ENCODE results near the gene VSIR. TPM values are rescaled to one million over a fixed set of nuclear protein-coding genes. Genes with fewer than 3 reads are reported as not detected.
A peak's percentile ranks its signal among the peaks of the same experiment; 100 is the strongest.

Gene VSIR
- total and polyA plus RNA-seq, 3 experiments from 2014 or later: 59.6 to 349 (median 61.4) TPM

DNA sequence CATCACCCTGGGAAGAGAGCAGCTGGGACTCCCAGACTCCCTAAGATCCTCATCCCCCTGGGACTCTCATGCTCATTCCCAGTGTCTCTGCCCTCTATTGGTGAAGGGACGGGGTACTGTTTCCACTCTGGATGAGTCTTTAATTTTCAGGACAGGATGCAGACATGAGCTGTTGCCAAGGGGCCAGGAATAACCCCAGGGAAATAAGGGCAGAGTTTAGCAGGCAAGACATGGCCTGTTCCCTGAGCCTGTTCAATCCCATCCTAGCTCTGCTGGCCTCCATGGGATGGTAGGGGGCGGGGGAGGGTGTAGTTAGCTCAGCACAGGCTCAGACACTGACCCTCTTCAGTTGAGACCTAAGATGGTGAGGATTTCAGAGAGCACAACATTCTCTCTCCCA, 67.7 kb downstream of the VSIR start:
- Histone ChIP-seq H3K36me3 (ENCODE audit: insufficient read depth, low read length) (no peaks in the 10 kb centered on the region), H3K27me3 (ENCODE audit: insufficient read depth, low read length, poor library complexity, severe bottlenecking) (no peaks in the 10 kb centered on the region), H3K4me1 (ENCODE audit: insufficient read depth, low read length) (peaks cover 16% of the 10 kb centered on the region), H3K4me3 (ENCODE audit: low read length) (no peak overlapping the region), H3K9me3 (ENCODE audit: low read length) (no peaks in the 10 kb centered on the region), H3K27ac (ENCODE audit: low read depth, low read length) (no peak overlapping the region)
- Mint-ChIP-seq H3K27me3 (no peaks in the 10 kb centered on the region), H3K9me3 (no peaks in the 10 kb centered on the region), H3K36me3 (no peaks in the 10 kb centered on the region), H3K4me3 (no peak overlapping the region), H3K4me1 (peaks cover 20 to 29% (median 21%) of the 10 kb centered on the region in 3 donors), H3K27ac (peak overlapping the region in 1 of 8 donors; percentile 33)
- no peak for DNase-seq
- ChIA-PET POLR2A (no interaction called here), CTCF (interaction anchor here (1.0 to 11.1 kb wide), 8 partner anchors 9 to 390 kb away, joined by 3 to 160 read pairs (median 12); partner anchors contain the start of gene VSIR)

DNA sequence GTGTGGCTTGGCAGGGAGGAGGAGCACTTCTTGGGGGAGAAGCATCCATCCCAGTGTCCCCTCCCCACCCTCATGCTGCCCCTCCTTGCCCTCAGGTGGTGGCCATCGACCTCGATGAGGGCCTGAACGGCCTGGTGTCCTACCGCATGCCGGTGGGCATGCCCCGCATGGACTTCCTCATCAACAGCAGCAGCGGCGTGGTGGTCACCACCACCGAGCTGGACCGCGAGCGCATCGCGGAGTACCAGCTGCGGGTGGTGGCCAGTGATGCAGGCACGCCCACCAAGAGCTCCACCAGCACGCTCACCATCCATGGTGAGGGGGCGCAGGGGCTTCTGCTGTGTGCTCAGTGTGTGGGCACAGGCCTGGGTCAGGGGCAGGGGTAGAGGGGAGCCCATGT, 68.5 kb downstream of the VSIR start:
- Histone ChIP-seq H3K36me3 (ENCODE audit: insufficient read depth, low read length) (no peaks in the 10 kb centered on the region), H3K27me3 (ENCODE audit: insufficient read depth, low read length, poor library complexity, severe bottlenecking) (no peaks in the 10 kb centered on the region), H3K4me1 (ENCODE audit: insufficient read depth, low read length) (peaks cover 16% of the 10 kb centered on the region), H3K27ac (ENCODE audit: low read depth, low read length) (no peak overlapping the region), H3K4me3 (ENCODE audit: low read length) (no peak overlapping the region), H3K9me3 (ENCODE audit: low read length) (no peaks in the 10 kb centered on the region)
- POLR2A ChIA-PET: no interaction called here
- Mint-ChIP-seq H3K4me3 (no peak overlapping the region), H3K4me1 (peaks cover 20 to 24% (median 20%) of the 10 kb centered on the region in 3 donors), H3K9me3 (no peaks in the 10 kb centered on the region), H3K27ac (no peak overlapping the region), H3K27me3 (no peaks in the 10 kb centered on the region), H3K36me3 (no peaks in the 10 kb centered on the region)
- DNase-seq: no peak
- CTCF ChIA-PET: interaction anchor here (1.6 to 11.1 kb wide), 5 partner anchors 9 to 390 kb away, joined by 3 to 160 read pairs (median 50); partner anchors contain the start of gene VSIR

DNA sequence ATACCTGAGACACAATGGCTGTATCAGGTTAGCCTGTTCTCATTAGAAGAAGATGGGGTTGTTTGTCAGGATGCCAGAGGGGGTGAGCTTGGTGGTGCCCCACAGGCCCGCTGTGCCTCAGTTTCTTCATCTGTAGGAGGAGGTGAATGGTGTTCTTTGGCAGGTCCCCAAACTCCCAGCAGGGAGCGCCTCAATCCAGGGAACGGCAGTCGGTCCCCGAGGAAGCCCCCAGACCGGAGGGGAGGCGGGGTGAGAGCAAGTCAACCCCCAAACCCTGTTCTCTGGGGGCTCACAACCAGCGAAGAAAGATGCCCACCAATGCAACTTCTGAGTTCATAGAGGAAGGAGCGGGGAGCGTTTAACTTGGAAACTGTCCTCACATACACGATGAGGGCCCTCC, 69.7 kb downstream of the VSIR start:
- ChIA-PET POLR2A (no interaction called here), CTCF (interaction anchor here (1.1 to 3.7 kb wide), 2 partner anchors 70 to 73 kb away, joined by 3 to 12 read pairs; partner anchors contain the start of gene VSIR)
- H3K4me3 Mint-ChIP-seq: peak overlapping the region in 1 of 7 donors; percentile 5
- peaks cover 21% of the 10 kb centered on the region for H3K4me1 ChIP-seq (ENCODE audit: insufficient read depth, low read length)
- DNase-seq: no peak
- no peaks in the 10 kb centered on the region for H3K27me3 Mint-ChIP-seq
- no peaks in the 10 kb centered on the region for H3K36me3 ChIP-seq (ENCODE audit: insufficient read depth, low read length)
- no peak overlapping the region for H3K27ac ChIP-seq (ENCODE audit: low read depth, low read length)
- no peaks in the 10 kb centered on the region for H3K9me3 ChIP-seq (ENCODE audit: low read length)
- peaks cover 23 to 26% (median 25%) of the 10 kb centered on the region in 3 donors for H3K4me1 Mint-ChIP-seq
- H3K27me3 ChIP-seq (ENCODE audit: insufficient read depth, low read length, poor library complexity, severe bottlenecking): no peaks in the 10 kb centered on the region
- peak overlapping the region in 1 of 8 donors; percentile 77 for H3K27ac Mint-ChIP-seq
- no peaks in the 10 kb centered on the region for H3K36me3 Mint-ChIP-seq
- H3K9me3 Mint-ChIP-seq: no peaks in the 10 kb centered on the region
- no peak overlapping the region for H3K4me3 ChIP-seq (ENCODE audit: low read length)

DNA sequence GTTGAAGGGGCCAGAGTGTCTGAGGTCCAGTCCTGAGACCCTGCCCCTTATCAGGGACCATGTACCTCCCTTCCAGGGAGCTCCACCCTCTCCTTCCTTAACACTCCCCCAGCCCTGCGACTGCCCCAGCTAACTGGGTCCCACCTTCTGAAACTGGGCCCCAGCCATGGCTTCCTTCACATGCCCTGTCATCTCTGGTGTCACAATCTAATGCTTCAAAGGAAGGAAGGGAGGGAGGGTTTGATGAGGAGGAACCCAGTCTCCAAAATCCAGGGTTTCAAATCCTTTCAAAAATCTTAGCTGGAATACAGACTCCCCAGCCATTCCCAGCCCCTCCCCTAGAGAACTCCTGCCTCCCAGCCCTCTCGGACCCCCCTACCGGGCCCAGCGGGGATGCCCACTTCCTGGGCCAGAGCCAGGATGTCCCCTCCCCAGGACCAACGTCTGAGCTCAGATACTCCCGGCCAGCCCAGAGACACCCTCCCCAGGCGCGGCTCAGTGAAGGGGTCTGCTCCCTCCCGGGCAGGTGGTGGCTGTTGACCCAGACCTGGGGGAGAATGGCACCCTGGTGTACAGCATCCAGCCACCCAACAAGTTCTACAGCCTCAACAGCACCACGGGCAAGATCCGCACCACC, 71.7 kb downstream of the VSIR start:
- Histone ChIP-seq H3K27me3 (ENCODE audit: insufficient read depth, low read length, poor library complexity, severe bottlenecking) (no peaks in the 10 kb centered on the region), H3K27ac (ENCODE audit: low read depth, low read length) (no peak overlapping the region), H3K4me3 (ENCODE audit: low read length) (no peak overlapping the region), H3K4me1 (ENCODE audit: insufficient read depth, low read length) (peaks cover 28% of the 10 kb centered on the region), H3K36me3 (ENCODE audit: insufficient read depth, low read length) (no peaks in the 10 kb centered on the region), H3K9me3 (ENCODE audit: low read length) (no peaks in the 10 kb centered on the region)
- DNase-seq: no peak
- Mint-ChIP-seq H3K4me1 (peaks cover 29 to 32% (median 31%) of the 10 kb centered on the region in 3 donors), H3K27ac (peak overlapping the region in 1 of 8 donors; percentile 74), H3K4me3 (no peak overlapping the region), H3K27me3 (no peaks in the 10 kb centered on the region), H3K9me3 (no peaks in the 10 kb centered on the region), H3K36me3 (no peaks in the 10 kb centered on the region)
- ChIA-PET CTCF (interaction anchor here (0.8 to 3.7 kb wide), 5 partner anchors 11 to 72 kb away, joined by 3 to 12 read pairs (median 3); partner anchors contain the start of gene VSIR), POLR2A (interaction anchor here (0.6 kb wide), 1 partner anchor 27 kb away, joined by 4 read pairs; no protein-coding TSS in a partner anchor)

DNA sequence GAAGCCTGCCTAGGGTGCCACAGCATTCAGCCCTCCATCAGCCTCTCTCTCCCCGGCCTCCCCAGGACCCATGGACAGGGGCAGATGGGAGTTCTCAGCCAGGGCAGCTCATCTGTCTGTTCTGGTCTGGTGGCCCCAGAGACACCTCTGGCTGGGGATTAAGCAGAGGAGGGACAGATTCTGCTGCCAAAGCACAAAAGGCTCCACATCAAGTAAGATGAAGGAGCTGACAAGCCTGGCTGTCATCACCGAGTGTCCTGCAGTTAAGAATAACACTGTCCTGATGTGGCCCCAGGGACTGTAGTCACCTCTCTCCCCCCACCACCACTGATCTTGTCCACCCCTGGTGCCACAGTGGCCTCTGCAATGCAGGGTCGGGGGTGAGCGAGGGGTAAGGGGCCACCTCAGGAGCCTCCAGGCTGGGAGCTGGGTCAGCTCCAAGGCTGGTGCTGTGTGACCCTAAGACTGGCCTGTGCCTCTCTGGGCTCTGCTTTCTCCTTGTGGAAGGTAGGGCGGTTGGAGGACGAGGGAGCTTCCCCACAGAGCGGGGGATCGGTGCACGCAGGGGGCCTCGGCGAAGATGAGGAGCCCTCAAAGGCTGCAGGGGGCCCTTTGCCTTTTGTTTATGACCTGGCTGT, 72.5 kb downstream of the VSIR start:
- Mint-ChIP-seq H3K36me3 (no peaks in the 10 kb centered on the region), H3K9me3 (no peaks in the 10 kb centered on the region), H3K4me3 (no peak overlapping the region), H3K27me3 (no peaks in the 10 kb centered on the region), H3K4me1 (peaks cover 31 to 38% (median 32%) of the 10 kb centered on the region in 3 donors), H3K27ac (peak overlapping the region in 1 of 8 donors; percentile 47)
- no peak for DNase-seq
- ChIA-PET POLR2A (interaction anchor here (0.6 kb wide), 1 partner anchor 27 kb away, joined by 4 read pairs; no protein-coding TSS in a partner anchor), CTCF (interaction anchor here (1.2 to 9.6 kb wide), 4 partner anchors 11 to 72 kb away, joined by 3 to 90 read pairs (median 4); partner anchors contain the start of gene VSIR)
- no peaks in the 10 kb centered on the region for H3K36me3 ChIP-seq (ENCODE audit: insufficient read depth, low read length)
- H3K4me1 ChIP-seq (ENCODE audit: insufficient read depth, low read length): peaks cover 33% of the 10 kb centered on the region
- no peaks in the 10 kb centered on the region for H3K9me3 ChIP-seq (ENCODE audit: low read length)
- H3K27me3 ChIP-seq (ENCODE audit: insufficient read depth, low read length, poor library complexity, severe bottlenecking): no peaks in the 10 kb centered on the region
- no peak overlapping the region for H3K4me3 ChIP-seq (ENCODE audit: low read length)
- no peak overlapping the region for H3K27ac ChIP-seq (ENCODE audit: low read depth, low read length)

DNA sequence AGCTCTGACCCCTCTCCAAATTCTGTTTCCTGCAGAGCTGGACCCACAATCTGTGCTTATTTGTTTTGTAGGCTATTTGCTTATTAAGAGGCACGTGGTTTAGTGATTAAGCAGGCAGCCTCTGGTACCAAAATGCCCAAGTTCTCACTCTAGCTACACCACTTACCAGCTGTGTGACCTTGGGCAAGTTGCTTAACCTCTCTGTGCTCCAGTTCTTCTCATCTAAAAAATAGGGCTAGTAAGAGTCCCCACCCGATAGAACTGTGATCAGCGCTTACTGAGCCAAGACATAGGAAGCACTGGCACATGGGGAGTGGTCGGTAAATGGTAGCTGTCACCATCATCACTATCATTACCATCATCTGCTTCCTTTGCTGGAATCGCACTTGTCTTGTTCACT, 74.6 kb downstream of the VSIR start:
- Histone ChIP-seq H3K36me3 (ENCODE audit: insufficient read depth, low read length) (no peaks in the 10 kb centered on the region), H3K4me1 (ENCODE audit: insufficient read depth, low read length) (peaks cover 51% of the 10 kb centered on the region), H3K9me3 (ENCODE audit: low read length) (no peaks in the 10 kb centered on the region), H3K27me3 (ENCODE audit: insufficient read depth, low read length, poor library complexity, severe bottlenecking) (no peaks in the 10 kb centered on the region), H3K4me3 (ENCODE audit: low read length) (no peak overlapping the region), H3K27ac (ENCODE audit: low read depth, low read length) (no peak overlapping the region)
- H3K27ac Mint-ChIP-seq: peak overlapping the region; percentile 62 to 91 (median 76)
- ChIA-PET CTCF (interaction anchor here (1.0 to 9.6 kb wide), 12 partner anchors 11 to 113 kb away, joined by 3 to 160 read pairs (median 12); partner anchors contain the start of gene VSIR), POLR2A (interaction anchor here (1.0 to 1.3 kb wide), 2 partner anchors 9 to 50 kb away, joined by 3 to 5 read pairs; no protein-coding TSS in a partner anchor)
- no peaks in the 10 kb centered on the region for H3K27me3 Mint-ChIP-seq
- H3K4me1 Mint-ChIP-seq: peaks cover 42 to 58% (median 48%) of the 10 kb centered on the region in 3 donors
- no peaks in the 10 kb centered on the region for H3K9me3 Mint-ChIP-seq
- H3K4me3 Mint-ChIP-seq: peak overlapping the region in 6 of 7 donors; percentile 26 to 63 (median 42)
- no peak for DNase-seq
- no peaks in the 10 kb centered on the region for H3K36me3 Mint-ChIP-seq

DNA sequence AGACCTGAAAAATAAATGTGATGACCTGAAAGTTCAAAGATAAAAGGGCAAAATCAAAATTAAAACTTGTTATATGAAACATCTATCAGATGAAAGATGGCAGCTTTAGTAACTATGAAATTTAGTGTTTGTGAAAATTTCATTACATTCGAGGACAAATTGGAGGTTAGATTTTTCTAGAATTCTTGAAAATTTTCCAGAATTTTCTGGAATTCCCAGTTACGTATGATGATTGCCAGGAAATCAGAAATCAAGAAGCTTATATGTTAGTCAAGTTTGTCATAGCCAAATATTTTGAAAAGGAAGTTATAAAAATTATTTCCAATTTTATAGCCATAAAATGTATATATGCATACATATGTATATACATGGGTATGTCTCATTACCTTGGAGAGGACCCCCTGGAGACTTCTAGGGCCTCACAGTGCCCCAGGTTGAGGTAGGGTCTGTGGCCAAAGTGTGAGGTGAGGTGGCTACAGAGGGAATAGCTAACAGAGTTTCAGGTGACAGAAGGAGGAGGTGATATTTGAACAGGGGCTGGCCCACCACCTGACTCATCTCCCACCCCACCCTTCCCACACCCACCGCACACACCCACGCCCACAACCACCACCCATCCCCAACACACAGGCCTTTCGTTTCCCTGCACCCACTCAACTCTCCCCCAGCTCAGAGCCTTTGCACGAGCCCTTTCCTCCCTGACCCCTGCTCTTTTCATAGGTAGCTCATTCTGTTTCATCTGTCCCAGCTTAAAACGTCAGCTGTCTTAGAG, 75.2 kb downstream of the VSIR start:
- ChIA-PET POLR2A (interaction anchor here (0.7 to 1.3 kb wide), 3 partner anchors 10 to 51 kb away, joined by 3 to 5 read pairs (median 4); no protein-coding TSS in a partner anchor), CTCF (interaction anchor here (0.9 to 9.6 kb wide), 15 partner anchors 9 to 113 kb away, joined by 3 to 160 read pairs (median 7); partner anchors contain the start of gene VSIR)
- no peak overlapping the region for H3K27ac ChIP-seq (ENCODE audit: low read depth, low read length)
- peaks cover 54% of the 10 kb centered on the region for H3K4me1 ChIP-seq (ENCODE audit: insufficient read depth, low read length)
- no peaks in the 10 kb centered on the region for H3K36me3 ChIP-seq (ENCODE audit: insufficient read depth, low read length)
- H3K27ac Mint-ChIP-seq: peak overlapping the region; percentile 64 to 91 (median 88)
- no peaks in the 10 kb centered on the region for H3K27me3 Mint-ChIP-seq
- H3K4me3 Mint-ChIP-seq: peak overlapping the region in 6 of 7 donors; percentile 26 to 63 (median 60)
- DNase-seq: peak in 4 of 5 donors; percentile 35 to 75 (median 50)
- H3K36me3 Mint-ChIP-seq: no peaks in the 10 kb centered on the region
- peaks cover 46 to 62% (median 52%) of the 10 kb centered on the region in 3 donors for H3K4me1 Mint-ChIP-seq
- no peaks in the 10 kb centered on the region for H3K9me3 ChIP-seq (ENCODE audit: low read length)
- H3K4me3 ChIP-seq (ENCODE audit: low read length): no peak overlapping the region
- no peaks in the 10 kb centered on the region for H3K27me3 ChIP-seq (ENCODE audit: insufficient read depth, low read length, poor library complexity, severe bottlenecking)
- H3K9me3 Mint-ChIP-seq: no peaks in the 10 kb centered on the region

Data from CD8-positive, alpha-beta memory T cell (primary cell).